Astrocyte (in vitro differentiated cells and primary cell): ENCODE data around the gene STARD4. TPM values are rescaled to one million over a fixed set of nuclear protein-coding genes. Genes with fewer than 3 reads are reported as not detected.

Experiments
- DNase-seq: peaks from one replicate; pipeline ENCODE4 v3.0.0-alpha.2; 2010; ENCODE audit warnings: low read depth
- FAIRE-seq: peaks from 2 replicates; lab custom pipeline; 2011; peaks lifted over from hg19 to GRCh38; lab: Jason Lieb, UNC
- H2AFZ ChIP-seq: 2 replicates; pipeline ENCODE4 v1.6.0; 2012; ENCODE audit warnings: low read depth, low read length, inconsistent platforms
- H3K27ac ChIP-seq: 2 replicates; pipeline ENCODE4 v1.5.1; 2011; ENCODE audit warnings: low read depth, low read length, inconsistent platforms
- H3K27me3 ChIP-seq: 2 replicates; pipeline ENCODE4 v1.6.0; 2011; ENCODE audit warnings: low read length, inconsistent platforms; ENCODE audit not compliant: insufficient read depth
- H3K36me3 ChIP-seq: 2 replicates; pipeline ENCODE4 v1.5.1; 2011; ENCODE audit warnings: low read length, inconsistent platforms; ENCODE audit not compliant: insufficient read depth
- H3K4me1 ChIP-seq: 2 replicates; pipeline ENCODE4 v1.5.1; 2011; ENCODE audit warnings: low read length, inconsistent platforms; ENCODE audit not compliant: insufficient read depth
- H3K4me2 ChIP-seq: 2 replicates; pipeline ENCODE4 v1.6.0; 2012; ENCODE audit warnings: low read length, inconsistent platforms
- H3K4me3 ChIP-seq: 2 replicates; pipeline ENCODE4 v1.5.1; 2011; ENCODE audit warnings: low read depth, mild to moderate bottlenecking, low read length, inconsistent platforms; ENCODE audit not compliant: insufficient read depth
- H3K79me2 ChIP-seq: 2 replicates; pipeline ENCODE4 v1.6.0; 2012; ENCODE audit warnings: mild to moderate bottlenecking, low read length, inconsistent platforms; ENCODE audit not compliant: insufficient read depth
- H3K9ac ChIP-seq: 2 replicates; pipeline ENCODE4 v1.6.0; 2012; ENCODE audit warnings: mild to moderate bottlenecking, low read length, inconsistent platforms
- H3K9me3 ChIP-seq: 2 replicates; pipeline ENCODE4 v1.5.1; 2012; ENCODE audit warnings: low read depth, mild to moderate bottlenecking, low read length, inconsistent platforms; ENCODE audit not compliant: insufficient read depth
- H4K20me1 ChIP-seq: 2 replicates; pipeline ENCODE4 v1.6.0; 2012; ENCODE audit warnings: low read length, inconsistent platforms; ENCODE audit not compliant: insufficient read depth
- H3K27ac Mint-ChIP-seq: one replicate; pipeline ENCODE4 v1.8.0; 2021; ENCODE audit warnings: mild to moderate bottlenecking, mixed read lengths; ENCODE audit not compliant: unreplicated experiment
- H3K27me3 Mint-ChIP-seq: one replicate; pipeline ENCODE4 v1.8.0; 2021; ENCODE audit warnings: low read depth, mixed read lengths; ENCODE audit not compliant: unreplicated experiment
- H3K36me3 Mint-ChIP-seq: one replicate; pipeline ENCODE4 v1.8.0; 2021; ENCODE audit warnings: low read depth, mixed read lengths; ENCODE audit not compliant: unreplicated experiment
- H3K4me1 Mint-ChIP-seq: one replicate; pipeline ENCODE4 v1.8.0; 2021; ENCODE audit warnings: low read depth, mixed read lengths; ENCODE audit not compliant: unreplicated experiment
- H3K4me3 Mint-ChIP-seq: one replicate; pipeline ENCODE4 v1.8.0; 2021; ENCODE audit warnings: mild to moderate bottlenecking, moderate library complexity, mixed read lengths; ENCODE audit not compliant: unreplicated experiment
- H3K9me3 Mint-ChIP-seq: one replicate; pipeline ENCODE4 v1.8.0; 2021; ENCODE audit warnings: mild to moderate bottlenecking, mixed read lengths; ENCODE audit not compliant: unreplicated experiment
- EZH2 ChIP-seq: IDR thresholded peaks from 2 replicates; pipeline ENCODE4 v1.6.1; 2012; ENCODE audit warnings: mild to moderate bottlenecking, low read length, inconsistent platforms; ENCODE audit not compliant: insufficient read depth
- total RNA-seq: library from RNA; stranded (reverse); gene quantifications from 2 replicates; pipeline ENCODE4 v1.2.1, GENCODE V29; 2021
- TF ChIP-seq, protein P1 (sequence below): IDR thresholded peaks from 2 replicates; pipeline ENCODE4 v1.5.1; 2011; ENCODE audit warnings: low read depth, mild to moderate bottlenecking, inconsistent platforms, low read length, moderate library complexity; ENCODE audit not compliant: insufficient read depth

Gene STARD4
- total RNA-seq, 1 donor from 2014 or later = 84.9 TPM

DNA sequence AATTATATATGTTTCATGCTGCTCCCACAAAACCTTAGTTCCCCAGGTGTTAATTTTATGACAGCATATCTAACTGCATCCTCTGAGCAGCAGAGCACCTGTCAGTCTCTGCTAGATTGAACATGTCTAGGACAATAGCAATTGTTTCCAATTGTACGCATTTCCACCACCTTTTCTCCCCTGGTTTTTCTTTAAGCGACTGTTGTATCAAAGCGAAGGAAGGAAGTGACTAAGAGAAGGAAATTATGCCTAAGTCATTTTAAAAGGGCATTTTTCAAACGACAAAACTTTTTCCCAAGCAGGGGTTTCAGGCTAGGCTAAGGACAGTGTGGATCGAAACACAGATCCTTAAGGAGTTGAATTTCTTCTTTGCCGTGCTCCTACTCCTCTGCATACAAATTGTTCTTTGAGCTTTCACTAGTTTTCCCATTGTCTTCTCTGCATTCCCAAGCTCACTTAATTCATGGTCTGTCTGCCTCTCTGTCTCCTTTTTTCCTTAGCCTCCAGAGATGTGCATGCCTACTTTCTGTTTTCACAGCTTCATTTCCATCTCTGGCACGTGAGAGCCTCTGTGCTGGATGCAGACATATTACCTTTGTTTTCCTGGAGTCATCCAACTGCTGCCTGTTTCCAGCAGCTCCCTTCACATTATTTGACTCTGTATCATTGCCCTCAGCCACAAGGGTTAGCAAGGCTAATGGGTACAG, 39.4 kb upstream of the STARD4 start:
- Mint-ChIP-seq H3K27me3 (no peaks in the 10 kb centered on the region), H3K4me1 (peaks cover 6% of the 10 kb centered on the region), H3K27ac (peak overlapping the region; percentile 29), H3K36me3 (no peaks in the 10 kb centered on the region), H3K4me3 (no peak overlapping the region), H3K9me3 (no peaks in the 10 kb centered on the region)
- H3K4me3 ChIP-seq = peak overlapping the region; percentile 20
- H4K20me1 ChIP-seq = no peaks in the 10 kb centered on the region
- peak overlapping the region; percentile 48 for H3K9ac ChIP-seq
- TF ChIP-seq, protein P1, sequence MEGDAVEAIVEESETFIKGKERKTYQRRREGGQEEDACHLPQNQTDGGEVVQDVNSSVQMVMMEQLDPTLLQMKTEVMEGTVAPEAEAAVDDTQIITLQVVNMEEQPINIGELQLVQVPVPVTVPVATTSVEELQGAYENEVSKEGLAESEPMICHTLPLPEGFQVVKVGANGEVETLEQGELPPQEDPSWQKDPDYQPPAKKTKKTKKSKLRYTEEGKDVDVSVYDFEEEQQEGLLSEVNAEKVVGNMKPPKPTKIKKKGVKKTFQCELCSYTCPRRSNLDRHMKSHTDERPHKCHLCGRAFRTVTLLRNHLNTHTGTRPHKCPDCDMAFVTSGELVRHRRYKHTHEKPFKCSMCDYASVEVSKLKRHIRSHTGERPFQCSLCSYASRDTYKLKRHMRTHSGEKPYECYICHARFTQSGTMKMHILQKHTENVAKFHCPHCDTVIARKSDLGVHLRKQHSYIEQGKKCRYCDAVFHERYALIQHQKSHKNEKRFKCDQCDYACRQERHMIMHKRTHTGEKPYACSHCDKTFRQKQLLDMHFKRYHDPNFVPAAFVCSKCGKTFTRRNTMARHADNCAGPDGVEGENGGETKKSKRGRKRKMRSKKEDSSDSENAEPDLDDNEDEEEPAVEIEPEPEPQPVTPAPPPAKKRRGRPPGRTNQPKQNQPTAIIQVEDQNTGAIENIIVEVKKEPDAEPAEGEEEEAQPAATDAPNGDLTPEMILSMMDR = no peak
- no peak for TF ChIP-seq EZH2
- H3K9me3 ChIP-seq = no peaks in the 10 kb centered on the region
- no peaks in the 10 kb centered on the region for H3K79me2 ChIP-seq
- DNase-seq = peak; percentile 38
- no peaks in the 10 kb centered on the region for H3K36me3 ChIP-seq
- H3K4me2 ChIP-seq = peak overlapping the region; percentile 69
- H3K27ac ChIP-seq = peak overlapping the region; percentile 54
- FAIRE-seq = no peak
- peaks cover 20% of the 10 kb centered on the region for H3K4me1 ChIP-seq
- H2AFZ ChIP-seq = peak overlapping the region; percentile 31
- H3K27me3 ChIP-seq = no peaks in the 10 kb centered on the region

DNA sequence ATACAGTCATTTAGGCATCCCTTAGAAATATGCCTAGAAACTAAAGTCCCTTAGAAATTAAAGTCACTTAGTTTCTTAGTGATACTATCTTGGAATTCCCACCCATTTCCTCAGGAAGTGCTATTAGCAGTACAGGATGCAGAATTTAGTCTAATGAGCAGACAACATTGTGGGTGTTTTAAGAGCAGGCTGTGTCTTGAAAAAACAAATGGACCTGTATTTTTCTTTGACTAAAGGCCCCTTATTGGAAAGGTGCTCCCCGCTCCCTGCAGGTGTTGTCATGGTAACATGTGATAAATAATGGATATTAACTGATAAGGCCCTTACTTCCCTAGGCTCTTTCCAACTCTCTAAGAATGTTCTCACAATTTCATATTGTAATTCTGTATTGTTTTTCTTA, 38.8 kb upstream of the STARD4 start:
- no peaks in the 10 kb centered on the region for H4K20me1 ChIP-seq
- no peaks in the 10 kb centered on the region for H3K27me3 ChIP-seq
- Mint-ChIP-seq H3K4me3 (no peak overlapping the region), H3K4me1 (peaks cover 6% of the 10 kb centered on the region), H3K36me3 (no peaks in the 10 kb centered on the region), H3K27ac (no peak overlapping the region), H3K9me3 (no peaks in the 10 kb centered on the region), H3K27me3 (no peaks in the 10 kb centered on the region)
- H3K9me3 ChIP-seq = no peaks in the 10 kb centered on the region
- H2AFZ ChIP-seq = no peak overlapping the region
- peak overlapping the region; percentile 48 for H3K9ac ChIP-seq
- FAIRE-seq (no peak), DNase-seq (no peak)
- peak overlapping the region; percentile 69 for H3K4me2 ChIP-seq
- H3K4me3 ChIP-seq = no peak overlapping the region
- no peaks in the 10 kb centered on the region for H3K36me3 ChIP-seq
- peaks cover 20% of the 10 kb centered on the region for H3K4me1 ChIP-seq
- no peaks in the 10 kb centered on the region for H3K79me2 ChIP-seq
- TF ChIP-seq, protein P1 = no peak
- no peak for TF ChIP-seq EZH2
- H3K27ac ChIP-seq = peak overlapping the region; percentile 54
